ENCODE measurements around the gene KNL1.

The KNL1 gene

DNA sequence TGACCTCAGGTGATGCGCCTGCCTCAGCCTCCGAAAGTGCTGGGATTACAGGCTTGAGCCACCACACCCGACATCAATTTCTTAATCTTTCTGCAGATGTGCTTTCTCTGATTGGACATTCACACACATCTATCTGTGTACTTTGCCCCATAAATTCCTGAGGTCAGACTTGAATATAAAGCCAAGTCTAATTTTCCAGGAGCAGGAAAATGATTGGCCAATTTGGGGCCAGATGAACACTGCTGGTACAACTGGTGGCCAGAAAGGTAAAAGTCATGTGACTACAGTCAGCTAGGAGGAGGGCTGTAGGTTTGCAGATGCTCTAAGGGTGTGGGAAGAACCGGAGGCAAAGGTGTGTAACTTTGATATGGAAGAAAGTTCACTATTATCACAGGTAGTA lies 97.7 kb downstream of the KNL1 start:
- TF ChIP-seq, protein P1, sequence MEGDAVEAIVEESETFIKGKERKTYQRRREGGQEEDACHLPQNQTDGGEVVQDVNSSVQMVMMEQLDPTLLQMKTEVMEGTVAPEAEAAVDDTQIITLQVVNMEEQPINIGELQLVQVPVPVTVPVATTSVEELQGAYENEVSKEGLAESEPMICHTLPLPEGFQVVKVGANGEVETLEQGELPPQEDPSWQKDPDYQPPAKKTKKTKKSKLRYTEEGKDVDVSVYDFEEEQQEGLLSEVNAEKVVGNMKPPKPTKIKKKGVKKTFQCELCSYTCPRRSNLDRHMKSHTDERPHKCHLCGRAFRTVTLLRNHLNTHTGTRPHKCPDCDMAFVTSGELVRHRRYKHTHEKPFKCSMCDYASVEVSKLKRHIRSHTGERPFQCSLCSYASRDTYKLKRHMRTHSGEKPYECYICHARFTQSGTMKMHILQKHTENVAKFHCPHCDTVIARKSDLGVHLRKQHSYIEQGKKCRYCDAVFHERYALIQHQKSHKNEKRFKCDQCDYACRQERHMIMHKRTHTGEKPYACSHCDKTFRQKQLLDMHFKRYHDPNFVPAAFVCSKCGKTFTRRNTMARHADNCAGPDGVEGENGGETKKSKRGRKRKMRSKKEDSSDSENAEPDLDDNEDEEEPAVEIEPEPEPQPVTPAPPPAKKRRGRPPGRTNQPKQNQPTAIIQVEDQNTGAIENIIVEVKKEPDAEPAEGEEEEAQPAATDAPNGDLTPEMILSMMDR (IDR thresholded peaks at IDR 0.05; ENCODE audit: poor library complexity, severe bottlenecking), result no peak
- no peak overlapping the region for H3K4me3 ChIP-seq (ENCODE audit: severe bottlenecking)
- H3K9me3 ChIP-seq (ENCODE audit: severe bottlenecking), result no peaks in the 10 kb centered on the region
- ATAC-seq (ENCODE audit: low read depth) (no peak), DNase-seq (ENCODE audit: low spot score) (no peak)
- no peak overlapping the region for H3K27ac ChIP-seq (ENCODE audit: poor library complexity, severe bottlenecking)
- H3K27me3 ChIP-seq (ENCODE audit: insufficient read depth, poor library complexity, severe bottlenecking), result no peaks in the 10 kb centered on the region
- H3K36me3 ChIP-seq (ENCODE audit: low read depth), result peaks cover 9% of the 10 kb centered on the region
- H3K4me1 ChIP-seq (ENCODE audit: insufficient read depth, poor library complexity, severe bottlenecking), result peaks cover 10% of the 10 kb centered on the region

- Histone ChIP-seq H3K27ac (ENCODE audit: poor library complexity, severe bottlenecking) (peak overlapping the region; percentile 81), H3K4me3 (ENCODE audit: severe bottlenecking) (peak overlapping the region; percentile 79), H3K36me3 (ENCODE audit: low read depth) (peaks cover 30% of the 10 kb centered on the region), H3K27me3 (ENCODE audit: insufficient read depth, poor library complexity, severe bottlenecking) (no peaks in the 10 kb centered on the region), H3K9me3 (ENCODE audit: severe bottlenecking) (no peaks in the 10 kb centered on the region), H3K4me1 (ENCODE audit: insufficient read depth, poor library complexity, severe bottlenecking) (peaks cover 13% of the 10 kb centered on the region)
- TF ChIP-seq, protein P1 (IDR thresholded peaks at IDR 0.05; ENCODE audit: poor library complexity, severe bottlenecking), result no peak
- DNase-seq (ENCODE audit: low spot score), result no peak
- ATAC-seq (ENCODE audit: low read depth), result no peak
These were observed 100.0 kb downstream of the KNL1 start for GRCh38 chr15:40693904-40694687.

GRCh38 chr15:40694688-40695468 lies 100.8 kb downstream of the KNL1 start, which contains the start of gene RAD51:
Gene RAD51, plus strand, starts transcription at chr15:40695174. Its CDS starts 3,585 bp downstream, at chr15:40698759.
- DNase-seq (ENCODE audit: low spot score) (peak; percentile 97), ATAC-seq (ENCODE audit: low read depth) (peak; percentile 91)
- Histone ChIP-seq H3K36me3 (ENCODE audit: low read depth) (peaks cover 38% of the 10 kb centered on the region), H3K9me3 (ENCODE audit: severe bottlenecking) (no peaks in the 10 kb centered on the region), H3K27ac (ENCODE audit: poor library complexity, severe bottlenecking) (peak within 1 kb of the TSS; percentile 81), H3K27me3 (ENCODE audit: insufficient read depth, poor library complexity, severe bottlenecking) (no peaks in the 10 kb centered on the region), H3K4me3 (ENCODE audit: severe bottlenecking) (peak within 1 kb of the TSS; percentile 79), H3K4me1 (ENCODE audit: insufficient read depth, poor library complexity, severe bottlenecking) (peaks cover 13% of the 10 kb centered on the region)
- TF ChIP-seq, protein P1 (IDR thresholded peaks at IDR 0.05; ENCODE audit: poor library complexity, severe bottlenecking), result peak; percentile 7

DNA sequence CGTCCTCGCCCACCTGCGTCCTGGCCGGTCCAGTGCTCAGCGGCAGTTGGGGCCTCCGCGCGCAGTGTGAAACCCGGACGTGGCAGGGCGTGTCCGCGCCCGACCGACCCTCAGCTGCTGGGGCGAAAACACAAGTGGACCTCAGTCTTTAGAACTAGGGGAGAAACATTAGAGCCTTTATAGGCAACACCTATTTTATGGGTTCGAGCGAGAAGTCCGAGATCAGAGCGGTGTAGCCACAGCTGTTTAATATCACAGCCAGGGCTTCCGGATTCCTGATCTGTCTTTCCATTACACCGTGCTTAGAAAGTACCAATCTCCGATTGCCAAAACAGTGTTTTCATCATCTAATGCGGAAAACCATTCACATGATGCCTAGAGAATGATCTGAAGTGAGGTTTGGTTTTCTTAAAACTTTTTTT lies 101.4 kb downstream of the KNL1 start:
- Histone ChIP-seq H3K27ac (ENCODE audit: poor library complexity, severe bottlenecking) (peak overlapping the region; percentile 81), H3K36me3 (ENCODE audit: low read depth) (peaks cover 44% of the 10 kb centered on the region), H3K4me3 (ENCODE audit: severe bottlenecking) (peak overlapping the region; percentile 79), H3K4me1 (ENCODE audit: insufficient read depth, poor library complexity, severe bottlenecking) (peaks cover 13% of the 10 kb centered on the region), H3K9me3 (ENCODE audit: severe bottlenecking) (no peaks in the 10 kb centered on the region), H3K27me3 (ENCODE audit: insufficient read depth, poor library complexity, severe bottlenecking) (no peaks in the 10 kb centered on the region)
- DNase-seq (ENCODE audit: low spot score), result no peak
- TF ChIP-seq, protein P1 (IDR thresholded peaks at IDR 0.05; ENCODE audit: poor library complexity, severe bottlenecking), result no peak
- ATAC-seq (ENCODE audit: low read depth), result peak; percentile 50

Data from RWPE2 (cell line).